ENCODE measurements around the gene TKTL1. TPM values are rescaled to one million over a fixed set of nuclear protein-coding genes. Genes with fewer than 3 reads are reported as not detected.
"Not testable (repeated sequence)": the region's sequence is repeated elsewhere in the genome, so short reads cannot be mapped to it uniquely, and the experiment has no call there.

TKTL1 gene
- total RNA-seq, 2 experiments from 2014 or later: 1.7 to 2.3 TPM

DNA sequence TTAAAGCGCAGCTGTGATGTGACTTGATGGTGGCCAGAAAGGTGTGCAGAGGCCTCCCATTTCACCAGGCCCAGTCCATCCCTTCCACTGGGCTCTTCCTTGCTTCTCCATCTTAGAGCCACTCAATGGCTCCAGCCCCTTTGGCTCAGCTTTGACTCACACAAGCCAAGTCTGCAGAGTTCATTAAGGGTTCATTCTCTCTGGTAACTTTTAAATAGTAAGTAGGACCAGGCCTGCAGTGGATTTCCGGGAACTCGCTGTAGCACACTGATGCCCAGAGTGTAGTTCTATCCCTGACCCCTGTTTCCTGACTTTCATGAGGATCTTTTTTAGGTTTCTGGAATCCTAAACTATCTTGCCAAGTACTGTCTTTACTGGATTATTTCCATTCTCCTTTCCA lies 26.4 kb upstream of the TKTL1 start:
- POLR2A ChIA-PET; H3K4me1 Mint-ChIP-seq (ENCODE audit: low read depth); H3K27ac ChIP-seq (ENCODE audit: low read depth in 1 of 2, low read length in 2 of 2); H3K36me3 Mint-ChIP-seq (ENCODE audit: low read depth); H3K36me3 ChIP-seq (ENCODE audit: insufficient read depth, low read length); H3K4me3 Mint-ChIP-seq; H3K27ac Mint-ChIP-seq; intact Hi-C loops (cut with DNase I, micrococcal nuclease); H3K4me1 ChIP-seq (ENCODE audit: insufficient read depth, low read length); H3K9me3 ChIP-seq (ENCODE audit: control insufficient read depth in 1 of 2, insufficient read depth in 1 of 2, low read length in 2 of 2); CTCF ChIA-PET; H3K27me3 Mint-ChIP-seq; H3K9me3 Mint-ChIP-seq; DNase-seq; ATAC-seq (ENCODE audit: poor library complexity); H3K4me3 ChIP-seq (ENCODE audit: low read length); H3K27me3 ChIP-seq (ENCODE audit: control insufficient read depth in 1 of 2, insufficient read depth in 2 of 2, low read length in 2 of 2): not testable (repeated sequence)

GRCh38 chrX:154284489-154285338 lies 10.9 kb upstream of the TKTL1 start:
- H3K4me3 ChIP-seq (ENCODE audit: low read length); intact Hi-C loops (cut with DNase I, micrococcal nuclease); H3K9me3 ChIP-seq (ENCODE audit: control insufficient read depth in 1 of 2, insufficient read depth in 1 of 2, low read length in 2 of 2); H3K27ac Mint-ChIP-seq; H3K4me3 Mint-ChIP-seq; H3K27me3 Mint-ChIP-seq; H3K27ac ChIP-seq (ENCODE audit: low read depth in 1 of 2, low read length in 2 of 2); CTCF ChIA-PET; H3K36me3 Mint-ChIP-seq (ENCODE audit: low read depth); H3K4me1 ChIP-seq (ENCODE audit: insufficient read depth, low read length); H3K9me3 Mint-ChIP-seq; H3K4me1 Mint-ChIP-seq (ENCODE audit: low read depth); DNase-seq; H3K27me3 ChIP-seq (ENCODE audit: control insufficient read depth in 1 of 2, insufficient read depth in 2 of 2, low read length in 2 of 2); H3K36me3 ChIP-seq (ENCODE audit: insufficient read depth, low read length); POLR2A ChIA-PET: not testable (repeated sequence)
- peak; percentile 94 for ATAC-seq (ENCODE audit: poor library complexity)

GRCh38 chrX:154286406-154286805 lies 9.2 kb upstream of the TKTL1 start:
- H3K9me3 ChIP-seq (ENCODE audit: control insufficient read depth in 1 of 2, insufficient read depth in 1 of 2, low read length in 2 of 2); CTCF ChIA-PET; H3K27me3 ChIP-seq (ENCODE audit: control insufficient read depth in 1 of 2, insufficient read depth in 2 of 2, low read length in 2 of 2); H3K4me3 Mint-ChIP-seq; H3K4me1 ChIP-seq (ENCODE audit: insufficient read depth, low read length); H3K9me3 Mint-ChIP-seq; H3K36me3 ChIP-seq (ENCODE audit: insufficient read depth, low read length); H3K27ac Mint-ChIP-seq; H3K4me3 ChIP-seq (ENCODE audit: low read length); intact Hi-C loops (cut with DNase I, micrococcal nuclease); DNase-seq; H3K4me1 Mint-ChIP-seq (ENCODE audit: low read depth); H3K27me3 Mint-ChIP-seq; ATAC-seq (ENCODE audit: poor library complexity); H3K36me3 Mint-ChIP-seq (ENCODE audit: low read depth); POLR2A ChIA-PET; H3K27ac ChIP-seq (ENCODE audit: low read depth in 1 of 2, low read length in 2 of 2): not testable (repeated sequence)

- TF ChIP-seq, protein P1, sequence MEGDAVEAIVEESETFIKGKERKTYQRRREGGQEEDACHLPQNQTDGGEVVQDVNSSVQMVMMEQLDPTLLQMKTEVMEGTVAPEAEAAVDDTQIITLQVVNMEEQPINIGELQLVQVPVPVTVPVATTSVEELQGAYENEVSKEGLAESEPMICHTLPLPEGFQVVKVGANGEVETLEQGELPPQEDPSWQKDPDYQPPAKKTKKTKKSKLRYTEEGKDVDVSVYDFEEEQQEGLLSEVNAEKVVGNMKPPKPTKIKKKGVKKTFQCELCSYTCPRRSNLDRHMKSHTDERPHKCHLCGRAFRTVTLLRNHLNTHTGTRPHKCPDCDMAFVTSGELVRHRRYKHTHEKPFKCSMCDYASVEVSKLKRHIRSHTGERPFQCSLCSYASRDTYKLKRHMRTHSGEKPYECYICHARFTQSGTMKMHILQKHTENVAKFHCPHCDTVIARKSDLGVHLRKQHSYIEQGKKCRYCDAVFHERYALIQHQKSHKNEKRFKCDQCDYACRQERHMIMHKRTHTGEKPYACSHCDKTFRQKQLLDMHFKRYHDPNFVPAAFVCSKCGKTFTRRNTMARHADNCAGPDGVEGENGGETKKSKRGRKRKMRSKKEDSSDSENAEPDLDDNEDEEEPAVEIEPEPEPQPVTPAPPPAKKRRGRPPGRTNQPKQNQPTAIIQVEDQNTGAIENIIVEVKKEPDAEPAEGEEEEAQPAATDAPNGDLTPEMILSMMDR (IDR thresholded peaks at IDR 0.05): no peak
- no peaks in the 10 kb centered on the region for H3K4me1 Mint-ChIP-seq (ENCODE audit: low read depth)
- no peak within 1 kb of the TSS for H3K27ac Mint-ChIP-seq
- H3K9me3 Mint-ChIP-seq: no peaks in the 10 kb centered on the region
- ATAC-seq (ENCODE audit: poor library complexity): no peak
- Histone ChIP-seq H3K27me3 (ENCODE audit: control insufficient read depth in 1 of 2, insufficient read depth in 2 of 2, low read length in 2 of 2) (no peaks in the 10 kb centered on the region), H3K27ac (ENCODE audit: low read depth in 1 of 2, low read length in 2 of 2) (no peak within 1 kb of the TSS), H3K9me3 (ENCODE audit: control insufficient read depth in 1 of 2, insufficient read depth in 1 of 2, low read length in 2 of 2) (no peaks in the 10 kb centered on the region), H3K4me1 (ENCODE audit: insufficient read depth, low read length) (peaks cover 3% of the 10 kb centered on the region), H3K36me3 (ENCODE audit: insufficient read depth, low read length) (no peaks in the 10 kb centered on the region), H3K4me3 (ENCODE audit: low read length) (no peak within 1 kb of the TSS)
- DNase-seq: no peak
- no peak within 1 kb of the TSS for H3K4me3 Mint-ChIP-seq
- POLR2A ChIA-PET: no interaction called here
- CTCF ChIA-PET: interaction anchor here (1.5 kb wide), 1 partner anchor 13 kb away, joined by 3 read pairs; no protein-coding TSS in a partner anchor
- H3K27me3 Mint-ChIP-seq: no peaks in the 10 kb centered on the region
- no peaks in the 10 kb centered on the region for H3K36me3 Mint-ChIP-seq (ENCODE audit: low read depth)
- intact Hi-C loops (cut with DNase I, micrococcal nuclease): no loop called here
Observed at GRCh38 chrX:154294791-154295574, 612 bp upstream of the TKTL1 start, which contains the start of gene TEX28. TEX28 (minus strand) TSS chrX:154295124; CDS start chrX:154292117, 3,007 bp downstream.
